HepG2 (cell line): ENCODE measurements around the gene C5. TPM values are rescaled to one million over a fixed set of nuclear protein-coding genes. Genes with fewer than 3 reads are reported as not detected.

Experiments
- ATAC-seq: fragments of 200-7000 bp; cut with Tn5 transposase; 3 replicates; pipeline ENCODE4 v1.9.1; 2020; ENCODE audit warnings: mild to moderate bottlenecking, moderate library complexity
- BruUV-seq: library from RNA; stranded (reverse); fragments of 400-500 nt; replicated peaks from 2 replicates; lab custom pipeline; 2021; lab: Mats Ljungman, UMichigan
- CTCF ChIA-PET: fragments of 300-600 bp; formaldehyde crosslinking; extraction: SDS; loops from one replicate; lab custom pipeline; 2021; ENCODE audit warnings: low total read pairs, inconsistent platforms, low intra/inter-chr PET ratio; lab: Yijun Ruan, JAX
- POLR2A ChIA-PET: fragments of 350-600 bp; sonication (Branson Sonifier 250); formaldehyde crosslinking; loops from one replicate; lab custom pipeline; 2020; ENCODE audit warnings: antibody characterized with exemption, inconsistent platforms; lab: Yijun Ruan, JAX
- DNase-seq: peaks from one replicate; pipeline ENCODE4 v3.0.0-alpha.2; 2015; ENCODE audit warnings: low spot score
- FAIRE-seq: peaks from 3 replicates; lab custom pipeline; 2011; peaks lifted over from hg19 to GRCh38; lab: Jason Lieb, UNC
- H2AFZ ChIP-seq: one replicate; pipeline ENCODE4 v1.6.1; 2011; ENCODE audit warnings: low read length, inconsistent platforms
- H3K27ac ChIP-seq: fragments of 300-600 bp; 3 replicates; pipeline ENCODE4 v1.8.0; 2011; ENCODE audit warnings: mixed run types, mild to moderate bottlenecking, mixed read lengths, low read length, inconsistent platforms; ENCODE audit not compliant: insufficient read depth; ENCODE audit errors: extremely low read length
- H3K27me3 ChIP-seq, 2 experiments: fragments of 200-600 bp in 1 of 2; 2 replicates in 1 of 2; 3 replicates in 1 of 2; pipeline versions ENCODE4 v1.6.0 to v1.8.0; 2011; ENCODE audit warnings: low read length in 2 of 2, mild to moderate bottlenecking in 2 of 2, moderate library complexity in 2 of 2, inconsistent platforms in 1 of 2; ENCODE audit not compliant: insufficient read depth in 2 of 2, control insufficient read depth in 1 of 2
- H3K36me3 ChIP-seq, 2 experiments: fragments of 200-600 bp in 1 of 2; replicated peaks in 1 of 2; 2 replicates in 1 of 2; 3 replicates in 1 of 2; pipeline versions ENCODE4 v1.5.1 to v1.8.0; 2011; ENCODE audit warnings: low read length in 2 of 2, inconsistent platforms in 1 of 2; ENCODE audit not compliant: insufficient read depth in 2 of 2, control insufficient read depth in 1 of 2
- H3K4me1 ChIP-seq: 2 replicates; pipeline ENCODE4 v1.5.1; 2012; ENCODE audit warnings: low read length, inconsistent platforms; ENCODE audit not compliant: insufficient read depth
- H3K4me2 ChIP-seq: 2 replicates; pipeline ENCODE4 v1.6.0; 2011; ENCODE audit warnings: low read depth, low read length, inconsistent platforms
- H3K4me3 ChIP-seq, 3 experiments: fragments of 200-600 bp in 1 of 3; sonication (generic), shearing (Covaris generic) in 1 of 3; replicated peaks in 1 of 3; 2 replicates each; pipeline ENCODE4 v1.5.1; 2011 to 2016; ENCODE audit warnings: low read length in 3 of 3, inconsistent platforms in 2 of 3, low read depth in 2 of 3, mild to moderate bottlenecking in 2 of 3, control low read depth in 1 of 3, mixed read lengths in 1 of 3; ENCODE audit not compliant: insufficient read depth in 1 of 3
- H3K79me2 ChIP-seq: one replicate; pipeline ENCODE4 v1.6.1; 2011; ENCODE audit warnings: low read length, inconsistent platforms; ENCODE audit not compliant: insufficient read depth
- H3K9ac ChIP-seq: 2 replicates; pipeline ENCODE4 v1.6.0; 2011; ENCODE audit warnings: mild to moderate bottlenecking, low read depth, low read length, inconsistent platforms; ENCODE audit not compliant: insufficient read depth
- H3K9me3 ChIP-seq: 2 replicates; pipeline ENCODE4 v1.5.1; 2012; ENCODE audit warnings: mild to moderate bottlenecking, low read length
- H4K20me1 ChIP-seq: 2 replicates; pipeline ENCODE4 v1.6.0; 2011; ENCODE audit warnings: inconsistent platforms, mild to moderate bottlenecking, low read length, moderate library complexity; ENCODE audit not compliant: insufficient read depth
- ASH2L ChIP-seq: fragments of 300-600, 200-600 bp; sonication (generic); IDR thresholded peaks from 2 replicates; pipeline ENCODE4 v1.7.0; 2017; ENCODE audit warnings: low read depth, mild to moderate bottlenecking, moderate library complexity, mixed read lengths, low read length; ENCODE audit not compliant: insufficient read length
- FOXA1 ChIP-seq, 2 experiments: fragments of 450-650 bp in 1 of 2; sonication (generic) in 1 of 2; formaldehyde crosslinking in 1 of 2; IDR thresholded peaks; 2 replicates each; pipeline versions ENCODE4 v1.4.0 to v1.6.1; 2016 to 2020; ENCODE audit warnings: missing genetic modification reagents in 1 of 2
- GTF3A ChIP-seq: sonication (generic); formaldehyde crosslinking; conservative IDR thresholded peaks from 2 replicates; pipeline ENCODE4 v1.4.0; 2020; ENCODE audit warnings: mild to moderate bottlenecking, missing genetic modification reagents
- SNRNP70 ChIP-seq: fragments of 200-400 bp; formaldehyde crosslinking; IDR thresholded peaks from 2 replicates; pipeline ENCODE4 v1.6.1; 2017; ENCODE audit warnings: mild to moderate bottlenecking, low read depth, low read length, moderate library complexity
- SOX6 ChIP-seq, 2 experiments: fragments of 450-650 bp in 1 of 2; sonication (generic) in 1 of 2; formaldehyde crosslinking in 1 of 2; IDR thresholded peaks; 2 replicates each; pipeline versions ENCODE4 v1.4.0 to v1.6.1; 2017 to 2020; ENCODE audit warnings: antibody characterized with exemption in 1 of 2, mild to moderate bottlenecking in 1 of 2, missing genetic modification reagents in 1 of 2
- ZNF224 ChIP-seq: sonication (generic); formaldehyde crosslinking; IDR thresholded peaks from 2 replicates; pipeline ENCODE4 v1.5.0; 2020; ENCODE audit warnings: mild to moderate bottlenecking, missing genetic modification reagents
- WGBS: methylation state at CpG from one replicate; pipeline ENCODE4 v1.1.6; 2017; ENCODE audit warnings: low lambda C conversion rate; 5-methylcytosine and 5-hydroxymethylcytosine counted together
- in situ Hi-C: cut with HindIII; loops from 2 replicates; pipeline ENCODE4 v1.10.0; 2017; ENCODE audit warnings: low pct_unique_long_range_greater_than_20kb; ENCODE audit not compliant: extremely low pct_ligation_motif_present
- intact Hi-C: fragments of 100-400 bp; cut with micrococcal nuclease; formaldehyde crosslinking; loops from one replicate; pipeline ENCODE4 v1.10.0; 2022; ENCODE audit not compliant: unreplicated experiment
- polyA plus RNA-seq, 8 experiments: library from polyadenylated mRNA; depleted of rRNA in 3 of 8; stranded (reverse) in 7 of 8; unstranded in 1 of 8; fragments of >200 nt; fragmentation: Illumina TruSeq in 4 of 8; extraction: Trizol in 4 of 8; gene quantifications; 2 replicates each; pipeline versions ENCODE4 v1.2.1 to v1.2.3, GENCODE V29; 2011 to 2016; ENCODE audit warnings: low read depth in 4 of 8, missing spikeins in 1 of 8, mixed read lengths in 1 of 8; ENCODE audit not compliant: insufficient read depth in 1 of 8
- total RNA-seq, 5 experiments: library from RNA; depleted of rRNA; stranded (reverse); fragments of >200 nt; fragmentation: Illumina TruSeq; extraction: Trizol; gene quantifications; 2 replicates each; pipeline ENCODE4 v1.2.3, GENCODE V29; 2016; ENCODE audit warnings: low read depth in 1 of 5
- TF ChIP-seq, protein P1 (sequence below): sonication (generic); formaldehyde crosslinking; IDR thresholded peaks from 2 replicates; pipeline ENCODE4 v1.5.0; 2020; ENCODE audit warnings: mild to moderate bottlenecking, missing genetic modification reagents, moderate library complexity
- TF ChIP-seq, protein P2 (sequence below), 2 experiments: sonication (generic) in 1 of 2; formaldehyde crosslinking in 1 of 2; IDR thresholded peaks; 2 replicates each; pipeline versions ENCODE4 v1.4.0 to v1.6.1; 2018 to 2020; ENCODE audit warnings: missing genetic modification reagents in 2 of 2, borderline replicate concordance in 1 of 2, low read depth in 1 of 2, mild to moderate bottlenecking in 1 of 2, missing biosample characterization in 1 of 2
- TF ChIP-seq, protein P3 (sequence below), 2 experiments: sonication (generic) in 1 of 2; formaldehyde crosslinking in 1 of 2; IDR thresholded peaks; 2 replicates each; pipeline versions ENCODE4 v1.6.1 to v1.9.0; 2014 to 2022; ENCODE audit warnings: antibody characterized with exemption in 1 of 2, borderline replicate concordance in 1 of 2, inconsistent platforms in 1 of 2, low read depth in 1 of 2, missing genetic modification reagents in 1 of 2

C5 gene
- total and polyA plus RNA-seq, 2 of the 13 experiments (the other 11 are each of a cell fraction or from before 2014, with no cell fraction given), result 57.6 to 192 TPM

DNA sequence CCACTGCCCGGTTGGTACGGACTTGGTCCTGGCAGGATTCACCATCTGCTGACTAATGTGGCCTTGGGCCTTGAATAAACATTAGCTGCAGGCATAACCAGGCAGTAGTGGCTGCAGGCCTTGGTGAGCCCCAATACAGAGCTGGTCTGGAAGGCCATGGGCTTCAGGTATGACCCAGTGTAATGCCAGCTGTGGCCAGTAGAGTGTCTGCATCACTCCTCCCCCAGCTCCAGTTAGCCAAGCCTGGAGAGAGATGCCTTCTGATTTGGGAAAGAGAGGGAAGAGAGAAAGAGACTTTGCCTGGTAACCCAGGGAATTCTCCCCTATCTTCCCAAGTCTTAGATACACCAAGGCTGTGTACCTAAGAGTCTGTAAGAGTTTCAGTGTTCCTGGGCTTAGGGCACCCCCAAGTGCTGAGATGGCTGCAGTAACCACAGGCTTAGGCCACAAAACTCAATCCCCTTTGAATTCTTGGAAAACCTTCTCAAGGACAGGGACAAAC, 5.6 kb upstream of the C5 start (continued):
- TF ChIP-seq, protein P1, sequence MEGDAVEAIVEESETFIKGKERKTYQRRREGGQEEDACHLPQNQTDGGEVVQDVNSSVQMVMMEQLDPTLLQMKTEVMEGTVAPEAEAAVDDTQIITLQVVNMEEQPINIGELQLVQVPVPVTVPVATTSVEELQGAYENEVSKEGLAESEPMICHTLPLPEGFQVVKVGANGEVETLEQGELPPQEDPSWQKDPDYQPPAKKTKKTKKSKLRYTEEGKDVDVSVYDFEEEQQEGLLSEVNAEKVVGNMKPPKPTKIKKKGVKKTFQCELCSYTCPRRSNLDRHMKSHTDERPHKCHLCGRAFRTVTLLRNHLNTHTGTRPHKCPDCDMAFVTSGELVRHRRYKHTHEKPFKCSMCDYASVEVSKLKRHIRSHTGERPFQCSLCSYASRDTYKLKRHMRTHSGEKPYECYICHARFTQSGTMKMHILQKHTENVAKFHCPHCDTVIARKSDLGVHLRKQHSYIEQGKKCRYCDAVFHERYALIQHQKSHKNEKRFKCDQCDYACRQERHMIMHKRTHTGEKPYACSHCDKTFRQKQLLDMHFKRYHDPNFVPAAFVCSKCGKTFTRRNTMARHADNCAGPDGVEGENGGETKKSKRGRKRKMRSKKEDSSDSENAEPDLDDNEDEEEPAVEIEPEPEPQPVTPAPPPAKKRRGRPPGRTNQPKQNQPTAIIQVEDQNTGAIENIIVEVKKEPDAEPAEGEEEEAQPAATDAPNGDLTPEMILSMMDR (CRISPR knock-in tag), result peak; percentile 72
- TF ChIP-seq GTF3A (CRISPR knock-in tag), result no peak
- peak; percentile 15 for TF ChIP-seq ASH2L
- no peak for TF ChIP-seq FOXA1 (IDR thresholded peaks at IDR 0.05)
- TF ChIP-seq FOXA1 (CRISPR knock-in tag; IDR thresholded peaks at IDR 0.05), result 0 out of 2 replicates have a peak, but pooled peaks have one; percentile 3
- TF ChIP-seq, protein P2, sequence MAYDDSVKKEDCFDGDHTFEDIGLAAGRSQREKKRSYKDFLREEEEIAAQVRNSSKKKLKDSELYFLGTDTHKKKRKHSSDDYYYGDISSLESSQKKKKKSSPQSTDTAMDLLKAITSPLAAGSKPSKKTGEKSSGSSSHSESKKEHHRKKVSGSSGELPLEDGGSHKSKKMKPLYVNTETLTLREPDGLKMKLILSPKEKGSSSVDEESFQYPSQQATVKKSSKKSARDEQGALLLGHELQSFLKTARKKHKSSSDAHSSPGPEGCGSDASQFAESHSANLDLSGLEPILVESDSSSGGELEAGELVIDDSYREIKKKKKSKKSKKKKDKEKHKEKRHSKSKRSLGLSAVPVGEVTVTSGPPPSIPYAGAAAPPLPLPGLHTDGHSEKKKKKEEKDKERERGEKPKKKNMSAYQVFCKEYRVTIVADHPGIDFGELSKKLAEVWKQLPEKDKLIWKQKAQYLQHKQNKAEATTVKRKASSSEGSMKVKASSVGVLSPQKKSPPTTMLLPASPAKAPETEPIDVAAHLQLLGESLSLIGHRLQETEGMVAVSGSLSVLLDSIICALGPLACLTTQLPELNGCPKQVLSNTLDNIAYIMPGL (CRISPR knock-in tag; IDR thresholded peaks at IDR 0.05; ENCODE audit: borderline replicate concordance in 1 of 2, low read depth in 1 of 2), result peak in 1 of 2 experiments; percentile 72; a peak in 2 of 4 replicates

DNA sequence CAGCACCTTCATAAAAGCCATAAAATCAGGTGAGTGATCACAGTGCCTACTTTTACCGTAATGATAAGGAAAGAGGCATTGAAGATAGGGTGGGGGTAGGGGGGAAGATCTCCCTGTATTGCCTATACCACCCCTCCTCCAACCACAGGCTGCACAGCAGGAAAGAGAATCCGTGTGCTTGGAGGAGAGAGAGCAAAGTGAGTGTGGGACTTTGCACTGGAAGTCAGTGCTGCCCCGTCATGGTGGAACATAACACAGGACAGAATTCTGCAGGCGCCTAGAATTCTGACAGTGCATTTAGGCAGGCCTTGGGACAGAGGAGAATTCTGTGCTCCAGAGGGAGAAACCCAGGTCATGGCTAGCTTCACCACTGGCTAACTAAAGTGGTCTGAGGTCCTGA, 3.5 kb upstream of the C5 start:
- WGBS, result 0% methylated on average over 4 of the region's 4 CpGs
- intact Hi-C loops, result loop anchor here (10.0 kb wide), 1 partner anchor 131 kb away; no protein-coding TSS in a partner anchor
- Histone ChIP-seq H3K9me3 (no peaks in the 10 kb centered on the region), H3K4me3 (peak overlapping the region; percentile 38 to 48 (median 47)), H4K20me1 (no peaks in the 10 kb centered on the region), H3K27ac (peak overlapping the region; percentile 67), H3K27me3 (no peaks in the 10 kb centered on the region), H3K36me3 (no peaks in the 10 kb centered on the region), H3K79me2 (peaks cover 16% of the 10 kb centered on the region), H3K4me2 (peak overlapping the region; percentile 95), H3K4me1 (peaks cover 60% of the 10 kb centered on the region), H2AFZ (no peak overlapping the region), H3K9ac (peak overlapping the region; percentile 49; the same call in 1 of the 2 replicates)
- ChIA-PET CTCF (no interaction called here), POLR2A (no interaction called here)
- peak; percentile 72 for ATAC-seq
- in situ Hi-C loops, result no loop called here
- peak; percentile 81 for FAIRE-seq
- peak; percentile 84 for DNase-seq
- BruUV-seq, result no TSS peak
- TF ChIP-seq ZNF224 (CRISPR knock-in tag) (no peak), SNRNP70 (no peak), SOX6 (IDR thresholded peaks at IDR 0.05) (no peak), SOX6 (CRISPR knock-in tag; IDR thresholded peaks at IDR 0.05) (peak; percentile 82)
- TF ChIP-seq, protein P3, sequence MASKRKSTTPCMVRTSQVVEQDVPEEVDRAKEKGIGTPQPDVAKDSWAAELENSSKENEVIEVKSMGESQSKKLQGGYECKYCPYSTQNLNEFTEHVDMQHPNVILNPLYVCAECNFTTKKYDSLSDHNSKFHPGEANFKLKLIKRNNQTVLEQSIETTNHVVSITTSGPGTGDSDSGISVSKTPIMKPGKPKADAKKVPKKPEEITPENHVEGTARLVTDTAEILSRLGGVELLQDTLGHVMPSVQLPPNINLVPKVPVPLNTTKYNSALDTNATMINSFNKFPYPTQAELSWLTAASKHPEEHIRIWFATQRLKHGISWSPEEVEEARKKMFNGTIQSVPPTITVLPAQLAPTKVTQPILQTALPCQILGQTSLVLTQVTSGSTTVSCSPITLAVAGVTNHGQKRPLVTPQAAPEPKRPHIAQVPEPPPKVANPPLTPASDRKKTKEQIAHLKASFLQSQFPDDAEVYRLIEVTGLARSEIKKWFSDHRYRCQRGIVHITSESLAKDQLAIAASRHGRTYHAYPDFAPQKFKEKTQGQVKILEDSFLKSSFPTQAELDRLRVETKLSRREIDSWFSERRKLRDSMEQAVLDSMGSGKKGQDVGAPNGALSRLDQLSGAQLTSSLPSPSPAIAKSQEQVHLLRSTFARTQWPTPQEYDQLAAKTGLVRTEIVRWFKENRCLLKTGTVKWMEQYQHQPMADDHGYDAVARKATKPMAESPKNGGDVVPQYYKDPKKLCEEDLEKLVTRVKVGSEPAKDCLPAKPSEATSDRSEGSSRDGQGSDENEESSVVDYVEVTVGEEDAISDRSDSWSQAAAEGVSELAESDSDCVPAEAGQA (IDR thresholded peaks at IDR 0.05; ENCODE audit: low read depth), result no peak; the same call in 1 of the 2 replicates
- TF ChIP-seq, protein P3 (CRISPR knock-in tag; IDR thresholded peaks at IDR 0.05; ENCODE audit: borderline replicate concordance), result no peak
